Measurements from ENCODE around the gene MSI2. TPM values are rescaled to one million over a fixed set of nuclear protein-coding genes. Genes with fewer than 3 reads are reported as not detected.
A peak's percentile ranks its signal among the peaks of the same experiment; 100 is the strongest.

The MSI2 gene
- total and polyA plus RNA-seq, 5 experiments from 2014 or later = 2.5 to 136 (median 4.9) TPM

DNA sequence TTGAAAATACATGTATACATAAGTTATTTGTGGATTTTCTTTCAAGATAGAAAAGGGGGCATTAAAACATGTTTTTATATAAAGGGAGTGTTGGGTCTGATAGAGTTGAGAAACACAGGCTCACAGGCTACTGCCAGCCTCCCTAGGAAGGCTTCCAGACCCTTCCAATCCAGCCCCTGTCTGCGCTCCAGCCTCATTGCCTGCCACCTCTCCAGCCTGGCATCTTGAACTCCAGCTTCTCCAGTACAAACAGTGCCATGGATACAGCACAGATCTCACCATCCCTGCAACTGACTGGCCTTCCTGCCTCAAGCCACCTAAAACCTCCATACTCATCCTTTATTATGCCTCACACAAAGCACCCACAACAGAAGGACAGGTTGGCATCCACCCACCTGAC is 448.1 kb downstream of the MSI2 start:
- ATAC-seq (no peak), DNase-seq (no peak)
- peaks cover 0 to under 1% (median 0%) of the 10 kb centered on the region in 9 donors for H3K9me3 Mint-ChIP-seq
- POLR2A ChIA-PET = no interaction called here
- no peaks in the 10 kb centered on the region for H3K27me3 Mint-ChIP-seq
- H3K4me1 Mint-ChIP-seq = peaks cover 8 to 29% (median 11%) of the 10 kb centered on the region in 4 donors
- peaks cover 0 to 4% (median 2%) of the 10 kb centered on the region in 3 donors for H3K36me3 Mint-ChIP-seq
- H3K4me3 Mint-ChIP-seq = no peak overlapping the region
- H3K27ac Mint-ChIP-seq = peak overlapping the region in 2 of 10 donors; percentile 9 to 49

GRCh38 chr17:57705921-57706695 is 449.8 kb downstream of the MSI2 start:
- POLR2A ChIA-PET = no interaction called here

GRCh38 chr17:57706761-57707160 is 450.4 kb downstream of the MSI2 start:
- Mint-ChIP-seq H3K27ac (peak overlapping the region in 5 of 10 donors; percentile 0 to 67 (median 29)), H3K4me1 (peaks cover 7 to 28% (median 11%) of the 10 kb centered on the region in 4 donors), H3K4me3 (peak overlapping the region in 2 of 10 donors; percentile 3 to 29), H3K27me3 (no peaks in the 10 kb centered on the region), H3K9me3 (peaks cover 0 to 16% (median 2%) of the 10 kb centered on the region in 9 donors), H3K36me3 (peaks cover 0 to 3% (median 0%) of the 10 kb centered on the region in 3 donors)
- DNase-seq (no peak), ATAC-seq (no peak)
- POLR2A ChIA-PET = no interaction called here

More at GRCh38 chr17:57705921-57706695, 449.8 kb downstream of the MSI2 start:
- Mint-ChIP-seq H3K4me3 (peak overlapping the region in 2 of 10 donors; percentile 3), H3K36me3 (peaks cover 0 to 7% (median 2%) of the 10 kb centered on the region in 3 donors), H3K9me3 (peaks cover 0 to 13% (median 2%) of the 10 kb centered on the region in 9 donors), H3K27ac (peak overlapping the region in 7 of 10 donors; percentile 0 to 67 (median 29)), H3K4me1 (peaks cover 7 to 28% (median 11%) of the 10 kb centered on the region in 4 donors), H3K27me3 (no peaks in the 10 kb centered on the region)
- DNase-seq (no peak), ATAC-seq (no peak)

GRCh38 chr17:57707892-57708291 is 451.6 kb downstream of the MSI2 start:
- H3K27me3 Mint-ChIP-seq = no peaks in the 10 kb centered on the region
- no peak for ATAC-seq
- H3K4me3 Mint-ChIP-seq = no peak overlapping the region
- H3K4me1 Mint-ChIP-seq = peaks cover 7 to 28% (median 11%) of the 10 kb centered on the region in 4 donors
- peaks cover 0 to 3% (median 0%) of the 10 kb centered on the region in 3 donors for H3K36me3 Mint-ChIP-seq
- H3K9me3 Mint-ChIP-seq = peaks cover 0 to 16% (median 2%) of the 10 kb centered on the region in 9 donors
- peak overlapping the region in 2 of 10 donors; percentile 11 to 23 for H3K27ac Mint-ChIP-seq
- no peak for DNase-seq
- POLR2A ChIA-PET = no interaction called here

- no peaks in the 10 kb centered on the region for H3K27me3 Mint-ChIP-seq
- peaks cover 0 to 16% (median 2%) of the 10 kb centered on the region in 9 donors for H3K9me3 Mint-ChIP-seq
- H3K4me3 Mint-ChIP-seq = peak overlapping the region in 1 of 10 donors; percentile 16
- no peak for ATAC-seq
- DNase-seq = no peak
- peak overlapping the region in 3 of 10 donors; percentile 4 to 62 (median 23) for H3K27ac Mint-ChIP-seq
- peaks cover 7 to 28% (median 11%) of the 10 kb centered on the region in 4 donors for H3K4me1 Mint-ChIP-seq
- POLR2A ChIA-PET = interaction anchor here (0.7 kb wide), 1 partner anchor 14 kb away, joined by 3 read pairs; no protein-coding TSS in a partner anchor
- peaks cover 0 to 3% (median 0%) of the 10 kb centered on the region in 3 donors for H3K36me3 Mint-ChIP-seq
Measured at GRCh38 chr17:57708410-57708809, 452.1 kb downstream of the MSI2 start.

DNA sequence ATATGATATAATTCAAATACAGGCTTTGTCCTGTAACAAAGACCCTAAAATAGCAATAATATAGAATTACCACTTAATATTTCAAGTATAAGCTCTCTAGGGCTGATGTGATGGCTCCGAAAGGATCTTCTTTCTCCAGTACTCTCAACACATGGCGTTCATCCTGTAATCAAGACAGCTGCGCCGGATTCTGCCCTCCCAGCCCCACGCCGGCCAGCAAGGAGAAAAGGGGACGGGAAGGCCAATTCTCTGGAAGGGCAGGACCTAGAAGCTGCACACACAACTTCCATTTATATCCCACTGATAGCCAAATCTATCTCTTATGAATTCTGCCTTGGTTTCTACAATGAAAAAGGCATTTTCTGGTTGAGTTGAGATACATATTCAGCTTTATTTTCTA is 456.8 kb downstream of the MSI2 start:
- Mint-ChIP-seq H3K4me3 (no peak overlapping the region), H3K27me3 (peaks cover 5 to 33% (median 10%) of the 10 kb centered on the region in 5 donors), H3K27ac (peak overlapping the region in 1 of 10 donors; percentile 51), H3K4me1 (peaks cover 0 to 4% (median under 1%) of the 10 kb centered on the region in 4 donors), H3K9me3 (peaks cover 0 to 16% (median 2%) of the 10 kb centered on the region in 9 donors), H3K36me3 (peaks cover 0 to 3% (median 0%) of the 10 kb centered on the region in 3 donors)
- POLR2A ChIA-PET = no interaction called here
- ATAC-seq = no peak
- no peak for DNase-seq

DNA sequence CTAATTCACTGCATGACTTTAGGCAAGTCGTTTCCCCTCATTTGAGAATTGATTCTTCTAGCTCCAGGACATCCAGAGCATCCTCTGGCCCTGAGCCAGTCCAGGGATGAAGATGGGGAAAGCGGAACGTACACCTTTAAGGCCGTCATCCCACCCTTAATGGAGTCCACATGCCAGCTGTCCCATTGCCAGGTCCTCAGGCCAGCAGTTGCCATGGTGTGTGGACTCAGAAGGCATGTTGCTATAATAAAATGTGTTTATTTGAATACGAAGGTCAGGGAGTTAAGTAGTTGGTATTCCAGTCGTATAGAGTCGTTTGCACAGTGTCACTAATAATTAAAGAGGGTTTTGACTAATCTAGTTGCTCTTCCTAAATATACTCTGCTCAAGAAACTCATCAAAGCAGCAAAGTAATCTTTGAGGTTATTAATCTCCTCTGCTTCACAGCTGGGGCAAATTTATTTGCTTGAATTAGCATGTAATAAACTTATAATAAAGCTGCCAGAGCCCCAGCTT is 458.4 kb downstream of the MSI2 start:
- no peaks in the 10 kb centered on the region for H3K4me1 Mint-ChIP-seq
- no peak for DNase-seq
- ATAC-seq = no peak
- H3K27me3 Mint-ChIP-seq = peaks cover 5 to 33% (median 10%) of the 10 kb centered on the region in 5 donors
- H3K27ac Mint-ChIP-seq = no peak overlapping the region
- POLR2A ChIA-PET = no interaction called here
- peaks cover 0 to 14% (median 1%) of the 10 kb centered on the region in 9 donors for H3K9me3 Mint-ChIP-seq
- peaks cover 0 to 3% (median 0%) of the 10 kb centered on the region in 3 donors for H3K36me3 Mint-ChIP-seq
- H3K4me3 Mint-ChIP-seq = no peak overlapping the region

GRCh38 chr17:57715981-57716380 is 459.7 kb downstream of the MSI2 start:
- no peak overlapping the region for H3K27ac Mint-ChIP-seq
- POLR2A ChIA-PET = no interaction called here

DNA sequence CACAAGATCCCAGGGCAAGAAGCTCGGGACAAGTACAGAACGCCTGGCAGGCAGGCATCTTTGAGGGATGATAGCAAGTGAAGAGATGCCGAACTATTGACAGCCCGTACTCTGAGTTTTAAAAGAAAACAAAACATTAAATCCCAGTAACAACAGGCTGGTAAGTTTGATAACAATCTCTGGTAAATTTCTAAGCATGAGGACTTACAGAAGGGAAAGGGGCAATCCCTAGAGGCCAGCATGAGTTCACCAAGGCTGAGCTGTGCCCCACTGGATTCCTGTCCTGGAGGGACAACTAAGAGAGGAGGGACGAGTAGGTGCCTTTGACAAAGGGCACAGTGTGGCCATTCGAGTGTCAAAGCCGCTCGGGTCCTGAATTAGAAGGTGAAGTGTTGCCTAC is 462.6 kb downstream of the MSI2 start:
- H3K4me3 Mint-ChIP-seq = no peak overlapping the region
- H3K27me3 Mint-ChIP-seq = peaks cover 2 to 33% (median 10%) of the 10 kb centered on the region in 5 donors
- H3K36me3 Mint-ChIP-seq = no peaks in the 10 kb centered on the region
- POLR2A ChIA-PET = no interaction called here
- peaks cover 0 to 3% (median 0%) of the 10 kb centered on the region in 4 donors for H3K4me1 Mint-ChIP-seq
- H3K27ac Mint-ChIP-seq = no peak overlapping the region
- ATAC-seq = no peak
- DNase-seq = no peak
- H3K9me3 Mint-ChIP-seq = no peaks in the 10 kb centered on the region

More at GRCh38 chr17:57715981-57716380, 459.7 kb downstream of the MSI2 start:
- peaks cover 0 to 5% (median 0%) of the 10 kb centered on the region in 9 donors for H3K9me3 Mint-ChIP-seq
- H3K36me3 Mint-ChIP-seq = no peaks in the 10 kb centered on the region
- H3K27me3 Mint-ChIP-seq = peaks cover 5 to 33% (median 10%) of the 10 kb centered on the region in 5 donors
- DNase-seq = no peak
- H3K4me3 Mint-ChIP-seq = no peak overlapping the region
- no peak for ATAC-seq
- H3K4me1 Mint-ChIP-seq = no peaks in the 10 kb centered on the region

DNA sequence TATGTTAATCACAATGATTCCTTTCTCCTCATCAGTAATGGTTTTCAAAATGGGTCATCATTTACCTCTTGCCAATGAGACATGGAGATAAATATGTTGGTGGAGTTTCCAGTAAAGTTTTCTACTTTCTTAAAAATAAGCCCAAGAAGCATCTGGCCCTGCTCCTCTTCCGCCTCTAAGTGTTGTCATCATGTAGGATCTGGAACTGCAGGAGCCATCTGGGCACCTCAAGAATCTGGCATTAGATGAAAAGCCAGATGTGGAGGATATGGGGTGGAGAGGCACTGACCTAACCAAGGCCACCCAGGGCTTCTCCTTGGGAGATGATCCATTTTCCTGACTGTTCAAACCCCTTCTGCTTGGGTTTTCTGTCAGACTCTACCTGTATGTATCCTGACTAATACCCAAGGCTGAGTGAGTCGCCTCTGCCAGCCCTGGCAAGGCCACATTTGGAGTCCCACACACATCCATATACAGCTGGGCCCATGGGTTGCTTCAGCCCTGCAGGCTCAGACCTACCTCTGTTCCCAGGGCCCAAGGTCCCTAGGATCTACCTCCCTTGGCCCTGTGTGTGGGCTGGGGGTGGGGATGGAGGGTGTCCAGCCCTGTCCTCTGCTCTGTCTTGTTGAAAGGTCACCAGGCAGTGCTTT is 464.2 kb downstream of the MSI2 start:
- Mint-ChIP-seq H3K9me3 (no peaks in the 10 kb centered on the region), H3K4me3 (no peak overlapping the region), H3K27ac (no peak overlapping the region), H3K4me1 (peaks cover 0 to 14% (median 0%) of the 10 kb centered on the region in 4 donors), H3K27me3 (peaks cover 1 to 24% (median 7%) of the 10 kb centered on the region in 5 donors), H3K36me3 (no peaks in the 10 kb centered on the region)
- ATAC-seq (no peak), DNase-seq (no peak)
- POLR2A ChIA-PET = no interaction called here

- H3K27me3 Mint-ChIP-seq = peaks cover 0 to 8% (median 5%) of the 10 kb centered on the region in 5 donors
- H3K4me3 Mint-ChIP-seq = no peak overlapping the region
- no peaks in the 10 kb centered on the region for H3K36me3 Mint-ChIP-seq
- no peaks in the 10 kb centered on the region for H3K9me3 Mint-ChIP-seq
- ATAC-seq (no peak), DNase-seq (no peak)
- POLR2A ChIA-PET = interaction anchor here (0.6 kb wide), 1 partner anchor 13 kb away, joined by 3 read pairs; no protein-coding TSS in a partner anchor
- peaks cover 0 to 20% (median 0%) of the 10 kb centered on the region in 4 donors for H3K4me1 Mint-ChIP-seq
- H3K27ac Mint-ChIP-seq = peak overlapping the region in 1 of 10 donors; percentile 24
Measured at GRCh38 chr17:57721967-57722703, 465.8 kb downstream of the MSI2 start.

GRCh38 chr17:57722704-57723043 is 466.4 kb downstream of the MSI2 start:
- DNase-seq (no peak), ATAC-seq (no peak)
- Mint-ChIP-seq H3K36me3 (no peaks in the 10 kb centered on the region), H3K27me3 (peaks cover 0 to 2% (median under 1%) of the 10 kb centered on the region in 5 donors), H3K4me1 (peaks cover 0 to 20% (median 0%) of the 10 kb centered on the region in 4 donors), H3K4me3 (no peak overlapping the region), H3K9me3 (no peaks in the 10 kb centered on the region), H3K27ac (no peak overlapping the region)
- POLR2A ChIA-PET = no interaction called here
